ENCODE measurements around the gene SSUH2. TPM values are rescaled to one million over a fixed set of nuclear protein-coding genes. Genes with fewer than 3 reads are reported as not detected.

The SSUH2 gene
- total RNA-seq, 1 donor from 2014 or later: 0.57 TPM

- Mint-ChIP-seq H3K4me3 (ENCODE audit: low read depth) (no peak overlapping the region), H3K9me3 (ENCODE audit: low read depth) (no peaks in the 10 kb centered on the region), H3K36me3 (ENCODE audit: insufficient read depth) (peaks cover 2% of the 10 kb centered on the region), H3K27me3 (no peaks in the 10 kb centered on the region), H3K27ac (no peak overlapping the region), H3K4me1 (ENCODE audit: low read depth) (peaks cover 19% of the 10 kb centered on the region)
- DNase-seq (ENCODE audit: low spot score, unreplicated experiment): no peak
- no peak for TF ChIP-seq CTCF (IDR thresholded peaks at IDR 0.05; ENCODE audit: unreplicated experiment)
Measured at GRCh38 chr3:8579096-8579495, 65.5 kb downstream of the SSUH2 start.

GRCh38 chr3:8578282-8578681 is 66.3 kb downstream of the SSUH2 start:
- Mint-ChIP-seq H3K4me3 (ENCODE audit: low read depth) (no peak overlapping the region), H3K4me1 (ENCODE audit: low read depth) (peaks cover 14% of the 10 kb centered on the region), H3K27ac (no peak overlapping the region), H3K9me3 (ENCODE audit: low read depth) (no peaks in the 10 kb centered on the region), H3K36me3 (ENCODE audit: insufficient read depth) (peaks cover 2% of the 10 kb centered on the region), H3K27me3 (no peaks in the 10 kb centered on the region)
- no peak for DNase-seq (ENCODE audit: low spot score, unreplicated experiment)
- TF ChIP-seq CTCF (IDR thresholded peaks at IDR 0.05; ENCODE audit: unreplicated experiment): no peak

- Mint-ChIP-seq H3K4me3 (ENCODE audit: low read depth) (no peak overlapping the region), H3K27me3 (no peaks in the 10 kb centered on the region), H3K9me3 (ENCODE audit: low read depth) (no peaks in the 10 kb centered on the region), H3K27ac (no peak overlapping the region), H3K4me1 (ENCODE audit: low read depth) (peaks cover 7% of the 10 kb centered on the region), H3K36me3 (ENCODE audit: insufficient read depth) (peaks cover 2% of the 10 kb centered on the region)
- no peak for DNase-seq (ENCODE audit: low spot score, unreplicated experiment)
- no peak for TF ChIP-seq CTCF (IDR thresholded peaks at IDR 0.05; ENCODE audit: unreplicated experiment)
Measured at GRCh38 chr3:8576841-8577571, 67.6 kb downstream of the SSUH2 start.

- Mint-ChIP-seq H3K27ac (no peak overlapping the region), H3K4me3 (ENCODE audit: low read depth) (no peak overlapping the region), H3K36me3 (ENCODE audit: insufficient read depth) (peaks cover 2% of the 10 kb centered on the region), H3K27me3 (no peaks in the 10 kb centered on the region), H3K4me1 (ENCODE audit: low read depth) (peaks cover 2% of the 10 kb centered on the region), H3K9me3 (ENCODE audit: low read depth) (no peaks in the 10 kb centered on the region)
- TF ChIP-seq CTCF (IDR thresholded peaks at IDR 0.05; ENCODE audit: unreplicated experiment): no peak
- no peak for DNase-seq (ENCODE audit: low spot score, unreplicated experiment)
Measured at GRCh38 chr3:8576436-8576835, 68.2 kb downstream of the SSUH2 start.

- no peak for TF ChIP-seq CTCF (IDR thresholded peaks at IDR 0.05; ENCODE audit: unreplicated experiment)
- Mint-ChIP-seq H3K4me1 (ENCODE audit: low read depth) (no peaks in the 10 kb centered on the region), H3K36me3 (ENCODE audit: insufficient read depth) (peaks cover 9% of the 10 kb centered on the region), H3K4me3 (ENCODE audit: low read depth) (no peak overlapping the region), H3K27me3 (no peaks in the 10 kb centered on the region), H3K27ac (no peak overlapping the region), H3K9me3 (ENCODE audit: low read depth) (no peaks in the 10 kb centered on the region)
- no peak for DNase-seq (ENCODE audit: low spot score, unreplicated experiment)
Measured at GRCh38 chr3:8575364-8576104, 69.1 kb downstream of the SSUH2 start.

All from progenitor cell of endocrine pancreas (in vitro differentiated cells).